Measurements from ENCODE around the gene ADGRG6. TPM values are rescaled to one million over a fixed set of nuclear protein-coding genes. Genes with fewer than 3 reads are reported as not detected.

ADGRG6 gene
- total RNA-seq, 2 donors from 2014 or later, result 0.74 to 1.5 TPM

DNA sequence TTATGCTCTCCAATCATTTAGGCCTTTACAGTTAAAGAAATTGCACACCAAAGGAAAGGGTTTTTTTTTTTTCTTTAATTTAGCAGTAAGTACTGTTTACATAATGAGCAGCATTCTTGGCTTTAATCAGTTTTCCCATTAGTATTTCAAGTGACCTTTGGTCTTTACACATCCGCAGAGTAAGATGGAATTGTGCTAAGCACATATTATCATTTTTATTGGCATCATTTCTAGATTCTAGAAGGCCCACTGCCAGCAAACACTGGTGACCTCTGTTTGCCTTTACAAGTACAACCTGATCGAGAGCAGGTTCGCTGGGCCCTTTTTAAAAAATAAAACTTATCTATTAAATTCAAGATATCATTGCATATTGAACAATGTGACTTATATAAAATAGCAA, 104.3 kb downstream of the ADGRG6 start:
- Mint-ChIP-seq H3K27me3 (ENCODE audit: low read depth) (peaks cover 10% of the 10 kb centered on the region), H3K9me3 (no peaks in the 10 kb centered on the region), H3K4me3 (no peak overlapping the region), H3K27ac (no peak overlapping the region), H3K36me3 (ENCODE audit: insufficient read depth in 2 of 2) (no peaks in the 10 kb centered on the region), H3K4me1 (ENCODE audit: low read depth) (peaks cover 15% of the 10 kb centered on the region)
- no peak for ATAC-seq (replicated peaks in 1 of 2)
- no peak for DNase-seq

DNA sequence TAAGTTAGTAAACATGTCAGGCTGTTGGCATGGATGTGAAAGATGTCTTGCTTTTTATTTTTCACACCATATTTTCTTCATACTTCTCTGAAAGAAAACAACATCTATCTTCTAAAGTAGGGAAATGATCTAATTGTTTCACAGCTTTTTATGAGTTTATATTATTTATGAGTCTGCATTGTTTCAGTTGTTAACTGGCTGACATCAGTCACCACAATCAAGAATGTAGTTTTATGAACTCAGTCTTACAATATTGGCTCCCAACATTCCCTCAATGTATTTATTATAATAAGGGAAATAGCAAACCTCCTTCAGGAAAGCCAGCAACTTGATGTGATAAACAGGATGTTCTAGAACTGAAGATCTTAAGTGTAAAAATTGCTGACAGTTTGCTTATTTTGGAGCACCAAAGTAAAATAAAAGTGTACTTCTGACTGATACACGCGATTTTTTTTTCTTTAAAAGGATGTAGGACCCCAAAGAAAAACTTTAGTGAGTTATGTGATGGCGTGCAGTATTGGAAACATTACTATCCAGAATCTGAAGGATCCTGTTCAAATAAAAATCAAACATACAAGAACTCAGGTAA, 106.0 kb downstream of the ADGRG6 start:
- no peak overlapping the region for H3K27ac Mint-ChIP-seq
- DNase-seq (no peak), ATAC-seq (replicated peaks in 1 of 2) (no peak)
- H3K9me3 Mint-ChIP-seq, result no peaks in the 10 kb centered on the region
- peaks cover 15% of the 10 kb centered on the region for H3K27me3 Mint-ChIP-seq (ENCODE audit: low read depth)
- H3K36me3 Mint-ChIP-seq (ENCODE audit: insufficient read depth in 2 of 2), result no peaks in the 10 kb centered on the region
- no peak overlapping the region for H3K4me3 Mint-ChIP-seq
- H3K4me1 Mint-ChIP-seq (ENCODE audit: low read depth), result peaks cover 15% of the 10 kb centered on the region

DNA sequence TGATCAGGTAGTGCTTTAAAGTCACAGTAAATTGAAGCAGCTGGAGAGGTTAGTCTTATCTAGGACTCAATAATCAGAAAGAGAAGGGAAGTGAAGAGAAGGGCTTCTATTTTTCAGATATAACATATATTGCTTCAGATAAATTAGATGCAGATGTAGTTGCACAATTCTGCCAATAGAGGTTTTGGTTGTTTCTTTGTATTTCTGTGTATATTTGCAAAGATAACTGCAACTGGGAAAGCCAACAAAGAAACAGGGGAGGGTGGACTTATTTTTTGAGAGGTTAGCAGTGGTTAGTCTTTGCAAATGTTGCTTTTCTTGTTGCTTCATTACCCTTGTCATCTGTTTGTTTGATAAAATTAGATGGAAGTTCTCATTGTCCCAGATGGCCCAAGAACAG, 106.6 kb downstream of the ADGRG6 start:
- no peak for DNase-seq
- peaks cover 15% of the 10 kb centered on the region for H3K27me3 Mint-ChIP-seq (ENCODE audit: low read depth)
- H3K27ac Mint-ChIP-seq, result no peak overlapping the region
- ATAC-seq (replicated peaks in 1 of 2), result no peak
- no peaks in the 10 kb centered on the region for H3K36me3 Mint-ChIP-seq (ENCODE audit: insufficient read depth in 2 of 2)
- H3K4me1 Mint-ChIP-seq (ENCODE audit: low read depth), result peaks cover 18% of the 10 kb centered on the region
- H3K9me3 Mint-ChIP-seq, result no peaks in the 10 kb centered on the region
- no peak overlapping the region for H3K4me3 Mint-ChIP-seq

GRCh38 chr6:142409794-142410193, 108.0 kb downstream of the ADGRG6 start:
- ATAC-seq (replicated peaks in 1 of 2), result peak in 1 of 2 donors; percentile 45
- Mint-ChIP-seq H3K36me3 (ENCODE audit: insufficient read depth in 2 of 2) (no peaks in the 10 kb centered on the region), H3K27ac (no peak overlapping the region), H3K27me3 (ENCODE audit: low read depth) (peaks cover 15% of the 10 kb centered on the region), H3K4me1 (ENCODE audit: low read depth) (peaks cover 27% of the 10 kb centered on the region), H3K4me3 (no peak overlapping the region), H3K9me3 (no peaks in the 10 kb centered on the region)
- DNase-seq, result no peak

DNA sequence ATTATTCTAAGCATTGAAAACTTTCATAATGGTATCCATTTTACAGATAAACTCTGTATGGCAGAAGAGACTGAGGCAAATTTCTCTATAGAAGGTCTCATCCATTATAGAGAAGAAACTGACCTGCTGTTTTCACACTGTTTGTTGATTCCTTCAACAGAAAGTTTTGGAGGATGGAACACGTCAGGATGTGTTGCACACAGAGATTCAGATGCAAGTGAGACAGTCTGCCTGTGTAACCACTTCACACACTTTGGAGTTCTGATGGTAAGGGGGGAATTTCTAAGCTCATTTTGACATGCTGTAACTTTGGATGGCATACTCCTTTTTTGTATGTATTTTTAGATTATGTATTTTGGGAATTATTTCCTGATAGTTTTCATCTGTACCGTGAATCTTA, 109.3 kb downstream of the ADGRG6 start:
- Mint-ChIP-seq H3K9me3 (no peaks in the 10 kb centered on the region), H3K27me3 (ENCODE audit: low read depth) (peaks cover 15% of the 10 kb centered on the region), H3K36me3 (ENCODE audit: insufficient read depth in 2 of 2) (no peaks in the 10 kb centered on the region), H3K4me1 (ENCODE audit: low read depth) (peaks cover 32% of the 10 kb centered on the region), H3K27ac (no peak overlapping the region), H3K4me3 (no peak overlapping the region)
- ATAC-seq (replicated peaks in 1 of 2) (no peak), DNase-seq (no peak)

GRCh38 chr6:142412241-142412640, 110.4 kb downstream of the ADGRG6 start:
- Mint-ChIP-seq H3K27me3 (ENCODE audit: low read depth) (peaks cover 20% of the 10 kb centered on the region), H3K36me3 (ENCODE audit: insufficient read depth in 2 of 2) (no peaks in the 10 kb centered on the region), H3K4me1 (ENCODE audit: low read depth) (peaks cover 35% of the 10 kb centered on the region), H3K9me3 (no peaks in the 10 kb centered on the region), H3K4me3 (no peak overlapping the region), H3K27ac (no peak overlapping the region)
- DNase-seq (no peak), ATAC-seq (replicated peaks in 1 of 2) (no peak)

DNA sequence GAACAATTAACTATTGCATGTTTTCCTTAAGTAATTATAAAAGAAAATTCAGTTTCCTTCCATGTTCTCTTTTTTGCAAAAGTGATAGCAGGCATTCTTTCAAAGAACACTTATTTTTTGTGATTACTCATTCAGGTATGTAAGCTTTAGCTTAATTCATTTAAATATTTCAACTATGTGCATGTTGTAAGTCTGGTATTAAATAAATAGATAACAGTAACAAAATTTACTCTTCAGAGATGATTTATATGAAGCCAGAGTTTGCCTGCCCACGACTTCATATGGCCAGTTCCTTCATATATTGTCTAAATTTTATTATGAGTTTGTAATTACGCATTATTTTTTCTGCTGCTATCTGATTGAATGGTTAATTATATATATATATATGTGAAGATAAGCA, 110.9 kb downstream of the ADGRG6 start:
- ATAC-seq (replicated peaks in 1 of 2) (no peak), DNase-seq (no peak)
- Mint-ChIP-seq H3K36me3 (ENCODE audit: insufficient read depth in 2 of 2) (no peaks in the 10 kb centered on the region), H3K27me3 (ENCODE audit: low read depth) (peaks cover 23% of the 10 kb centered on the region), H3K4me1 (ENCODE audit: low read depth) (peaks cover 35% of the 10 kb centered on the region), H3K4me3 (no peak overlapping the region), H3K9me3 (no peaks in the 10 kb centered on the region), H3K27ac (no peak overlapping the region)

GRCh38 chr6:142413111-142413510, 111.3 kb downstream of the ADGRG6 start:
- no peaks in the 10 kb centered on the region for H3K9me3 Mint-ChIP-seq
- no peaks in the 10 kb centered on the region for H3K36me3 Mint-ChIP-seq (ENCODE audit: insufficient read depth in 2 of 2)
- DNase-seq (no peak), ATAC-seq (replicated peaks in 1 of 2) (no peak)
- peaks cover 33% of the 10 kb centered on the region for H3K4me1 Mint-ChIP-seq (ENCODE audit: low read depth)
- no peak overlapping the region for H3K27ac Mint-ChIP-seq
- H3K4me3 Mint-ChIP-seq, result no peak overlapping the region
- H3K27me3 Mint-ChIP-seq (ENCODE audit: low read depth), result peaks cover 23% of the 10 kb centered on the region

GRCh38 chr6:142414462-142415250, 112.8 kb downstream of the ADGRG6 start:
- ATAC-seq (replicated peaks in 1 of 2) (no peak), DNase-seq (no peak)
- no peak overlapping the region for H3K4me3 Mint-ChIP-seq
- peaks cover 23% of the 10 kb centered on the region for H3K27me3 Mint-ChIP-seq (ENCODE audit: low read depth)
- H3K27ac Mint-ChIP-seq, result no peak overlapping the region
- no peaks in the 10 kb centered on the region for H3K9me3 Mint-ChIP-seq
- H3K4me1 Mint-ChIP-seq (ENCODE audit: low read depth), result peaks cover 28% of the 10 kb centered on the region
- no peaks in the 10 kb centered on the region for H3K36me3 Mint-ChIP-seq (ENCODE audit: insufficient read depth in 2 of 2)

DNA sequence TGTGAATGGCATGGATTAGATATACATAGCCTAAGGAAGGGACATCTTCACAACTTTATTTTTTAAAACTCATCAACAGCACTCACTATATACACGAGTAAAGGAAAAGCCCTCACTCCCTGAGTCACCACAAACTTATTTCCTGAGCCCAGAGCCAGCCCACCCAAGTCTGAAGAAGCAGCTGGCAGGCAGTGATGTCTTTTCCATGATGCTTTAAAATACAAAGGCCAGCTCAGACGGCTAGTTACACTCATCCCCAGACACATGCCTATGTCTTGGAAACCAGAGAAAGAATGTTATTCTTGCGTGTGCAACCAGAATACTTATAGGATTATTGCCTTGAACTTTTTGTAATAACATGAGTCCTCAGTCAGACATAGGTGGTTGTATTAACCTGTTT, 114.4 kb downstream of the ADGRG6 start:
- H3K9me3 Mint-ChIP-seq, result no peaks in the 10 kb centered on the region
- no peak overlapping the region for H3K27ac Mint-ChIP-seq
- no peaks in the 10 kb centered on the region for H3K36me3 Mint-ChIP-seq (ENCODE audit: insufficient read depth in 2 of 2)
- DNase-seq (no peak), ATAC-seq (replicated peaks in 1 of 2) (peak; percentile 24 to 47)
- peaks cover 19% of the 10 kb centered on the region for H3K27me3 Mint-ChIP-seq (ENCODE audit: low read depth)
- no peak overlapping the region for H3K4me3 Mint-ChIP-seq
- H3K4me1 Mint-ChIP-seq (ENCODE audit: low read depth), result peaks cover 20% of the 10 kb centered on the region

- Mint-ChIP-seq H3K27me3 (ENCODE audit: low read depth) (peaks cover 14% of the 10 kb centered on the region), H3K9me3 (no peaks in the 10 kb centered on the region), H3K4me1 (ENCODE audit: low read depth) (peaks cover 20% of the 10 kb centered on the region), H3K36me3 (ENCODE audit: insufficient read depth in 2 of 2) (no peaks in the 10 kb centered on the region), H3K4me3 (no peak overlapping the region), H3K27ac (no peak overlapping the region)
- no peak for DNase-seq
- ATAC-seq (replicated peaks in 1 of 2), result no peak
Measured at GRCh38 chr6:142416686-142417085, 114.9 kb downstream of the ADGRG6 start.

GRCh38 chr6:142417331-142417750, 115.5 kb downstream of the ADGRG6 start:
- ATAC-seq (replicated peaks in 1 of 2) (no peak), DNase-seq (no peak)
- Mint-ChIP-seq H3K36me3 (ENCODE audit: insufficient read depth in 2 of 2) (no peaks in the 10 kb centered on the region), H3K9me3 (no peaks in the 10 kb centered on the region), H3K4me1 (ENCODE audit: low read depth) (peaks cover 20% of the 10 kb centered on the region), H3K27ac (no peak overlapping the region), H3K27me3 (ENCODE audit: low read depth) (peaks cover 8% of the 10 kb centered on the region), H3K4me3 (no peak overlapping the region)

- Mint-ChIP-seq H3K4me3 (no peak overlapping the region), H3K27ac (no peak overlapping the region), H3K36me3 (ENCODE audit: insufficient read depth in 2 of 2) (no peaks in the 10 kb centered on the region), H3K4me1 (ENCODE audit: low read depth) (peaks cover 10% of the 10 kb centered on the region), H3K27me3 (ENCODE audit: low read depth) (peaks cover 8% of the 10 kb centered on the region), H3K9me3 (no peaks in the 10 kb centered on the region)
- ATAC-seq (replicated peaks in 1 of 2) (no peak), DNase-seq (no peak)
Measured at GRCh38 chr6:142419071-142419470, 117.3 kb downstream of the ADGRG6 start.

DNA sequence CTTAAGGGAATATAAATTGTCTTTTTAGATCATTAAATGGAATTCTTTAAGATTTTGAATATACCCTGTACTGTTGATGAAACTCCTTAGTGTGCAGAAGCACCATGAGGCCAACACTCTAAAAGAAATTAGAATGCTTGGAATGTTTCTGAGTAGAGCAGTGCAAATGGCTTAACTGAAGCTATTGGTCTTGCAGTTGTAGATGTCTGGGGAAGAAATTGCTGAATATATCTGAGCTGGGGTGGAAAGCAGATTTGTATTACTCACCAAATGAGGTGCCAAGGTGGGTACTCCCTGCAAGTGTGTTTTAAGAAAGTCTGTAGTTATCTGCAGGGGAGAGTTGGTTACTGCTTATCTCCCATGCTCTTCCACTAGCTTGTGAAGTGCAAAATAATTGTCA, 119.0 kb downstream of the ADGRG6 start:
- no peak overlapping the region for H3K27ac Mint-ChIP-seq
- H3K27me3 Mint-ChIP-seq (ENCODE audit: low read depth), result peaks cover 8% of the 10 kb centered on the region
- DNase-seq, result no peak
- no peak overlapping the region for H3K4me3 Mint-ChIP-seq
- no peaks in the 10 kb centered on the region for H3K36me3 Mint-ChIP-seq (ENCODE audit: insufficient read depth in 2 of 2)
- ATAC-seq (replicated peaks in 1 of 2), result no peak
- H3K4me1 Mint-ChIP-seq (ENCODE audit: low read depth), result peaks cover 6% of the 10 kb centered on the region
- H3K9me3 Mint-ChIP-seq, result peaks cover 0 to 4% of the 10 kb centered on the region in 2 donors

All from activated T-cell treated with anti-CD3 and anti-CD28 coated beads, Interleukin-2, amount 50 U/mL, for 72 hours (primary cell).